IgD-negative memory B cell (primary cell): ENCODE results near the gene ADAP1. TPM values are rescaled to one million over a fixed set of nuclear protein-coding genes. Genes with fewer than 3 reads are reported as not detected.
A peak's percentile ranks its signal among the peaks of the same experiment; 100 is the strongest.

Experiments
- H3K27ac Mint-ChIP-seq, 3 donors: one replicate each; pipeline ENCODE4 v1.8.0; 2020 to 2022; ENCODE audit warnings: mild to moderate bottlenecking in 3 of 3, mixed read lengths in 3 of 3, moderate library complexity in 1 of 3
- H3K27me3 Mint-ChIP-seq: one replicate; pipeline ENCODE4 v1.8.0; 2021; ENCODE audit warnings: mixed read lengths
- H3K36me3 Mint-ChIP-seq: one replicate; pipeline ENCODE4 v1.8.0; 2020; ENCODE audit warnings: mild to moderate bottlenecking, mixed read lengths
- H3K4me1 Mint-ChIP-seq, 3 donors: one replicate each; pipeline ENCODE4 v1.8.0; 2020 to 2022; ENCODE audit warnings: mixed read lengths in 3 of 3, mild to moderate bottlenecking in 1 of 3
- H3K4me3 Mint-ChIP-seq, 4 donors: one replicate each; pipeline ENCODE4 v1.8.0; 2020 to 2022; ENCODE audit warnings: mild to moderate bottlenecking in 4 of 4, mixed read lengths in 4 of 4, moderate library complexity in 3 of 4
- H3K9me3 Mint-ChIP-seq, 3 donors: one replicate each; pipeline ENCODE4 v1.8.0; 2020 to 2021; ENCODE audit warnings: mixed read lengths in 3 of 3, mild to moderate bottlenecking in 1 of 3
- polyA plus RNA-seq: library from polyadenylated mRNA; unstranded; fragments of 300-500 nt; fragmentation: Illumina TruSeq; gene quantifications from one replicate; pipeline ENCODE4 v1.2.3, GENCODE V29; 2021

The ADAP1 gene
- polyA plus RNA-seq, 1 donor from 2014 or later = 6.4 TPM

DNA sequence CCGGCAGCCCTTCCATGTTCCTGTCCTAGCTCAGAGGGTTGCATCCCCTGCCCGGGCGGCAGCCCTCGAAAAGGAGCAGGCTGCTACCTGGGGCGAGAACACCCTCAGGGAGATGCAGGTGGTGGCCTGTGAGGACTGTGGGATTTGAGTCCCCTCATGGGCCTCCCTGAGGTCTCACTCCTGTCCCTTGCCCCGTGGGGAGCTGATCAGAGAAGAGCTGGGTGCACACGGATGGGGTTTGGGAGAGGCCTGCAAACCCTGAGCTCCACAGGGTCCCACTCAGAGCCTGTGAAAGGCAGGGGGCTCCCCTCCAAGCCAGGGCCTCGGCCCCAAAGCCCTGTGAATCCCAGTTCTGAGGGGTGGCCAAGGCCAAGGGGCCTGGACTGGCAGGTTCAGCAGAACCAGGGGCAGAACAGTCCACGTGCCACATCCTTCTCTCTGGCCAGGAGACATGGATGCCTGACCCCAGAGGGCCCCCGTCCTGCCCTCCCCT lies 28.1 kb upstream of the ADAP1 start:
- H3K36me3 Mint-ChIP-seq = no peaks in the 10 kb centered on the region
- no peak overlapping the region for H3K27ac Mint-ChIP-seq
- peaks cover 3 to 4% (median 3%) of the 10 kb centered on the region in 3 donors for H3K4me1 Mint-ChIP-seq
- H3K4me3 Mint-ChIP-seq = no peak overlapping the region
- no peaks in the 10 kb centered on the region for H3K9me3 Mint-ChIP-seq
- peaks cover 11% of the 10 kb centered on the region for H3K27me3 Mint-ChIP-seq

- Mint-ChIP-seq H3K9me3 (no peaks in the 10 kb centered on the region), H3K4me3 (no peak overlapping the region), H3K4me1 (peaks cover 3 to 4% (median 3%) of the 10 kb centered on the region in 3 donors), H3K27me3 (peaks cover 11% of the 10 kb centered on the region), H3K36me3 (no peaks in the 10 kb centered on the region), H3K27ac (no peak overlapping the region)
Measured at GRCh38 chr7:981793-982510, 27.5 kb upstream of the ADAP1 start.

GRCh38 chr7:979886-980571 lies 25.5 kb upstream of the ADAP1 start:
- peak overlapping the region in 1 of 4 donors; percentile 44 for H3K4me3 Mint-ChIP-seq
- peaks cover 3 to 4% (median 3%) of the 10 kb centered on the region in 3 donors for H3K4me1 Mint-ChIP-seq
- H3K9me3 Mint-ChIP-seq = no peaks in the 10 kb centered on the region
- peak overlapping the region in 1 of 3 donors; percentile 53 for H3K27ac Mint-ChIP-seq
- peaks cover 2% of the 10 kb centered on the region for H3K27me3 Mint-ChIP-seq
- no peaks in the 10 kb centered on the region for H3K36me3 Mint-ChIP-seq

- H3K27ac Mint-ChIP-seq = no peak overlapping the region
- H3K27me3 Mint-ChIP-seq = peaks cover 2% of the 10 kb centered on the region
- peaks cover 4 to 9% (median 6%) of the 10 kb centered on the region in 3 donors for H3K4me1 Mint-ChIP-seq
- no peaks in the 10 kb centered on the region for H3K36me3 Mint-ChIP-seq
- peak overlapping the region in 1 of 4 donors; percentile 44 for H3K4me3 Mint-ChIP-seq
- no peaks in the 10 kb centered on the region for H3K9me3 Mint-ChIP-seq
Measured at GRCh38 chr7:979151-979550, 24.7 kb upstream of the ADAP1 start.

GRCh38 chr7:978416-979091 lies 24.1 kb upstream of the ADAP1 start:
- H3K4me1 Mint-ChIP-seq = peaks cover 4 to 10% (median 6%) of the 10 kb centered on the region in 3 donors
- no peaks in the 10 kb centered on the region for H3K9me3 Mint-ChIP-seq
- no peaks in the 10 kb centered on the region for H3K36me3 Mint-ChIP-seq
- no peak overlapping the region for H3K27ac Mint-ChIP-seq
- peaks cover 2% of the 10 kb centered on the region for H3K27me3 Mint-ChIP-seq
- H3K4me3 Mint-ChIP-seq = peak overlapping the region in 2 of 4 donors; percentile 49 to 58

DNA sequence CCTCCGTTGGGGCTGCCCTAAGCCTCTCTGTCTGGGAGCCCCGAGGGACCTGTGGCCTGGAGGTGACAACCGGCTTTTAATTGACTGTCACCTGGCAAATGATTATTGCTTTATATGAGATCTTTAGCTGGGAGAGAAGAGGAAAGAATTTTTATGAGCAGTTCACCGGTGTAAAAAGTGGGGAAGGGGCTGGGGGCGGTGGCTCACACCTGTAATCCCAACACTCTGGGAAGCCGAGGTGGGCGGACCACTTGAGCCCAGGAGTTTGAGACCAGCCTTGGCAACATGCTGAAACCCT lies 23.5 kb upstream of the ADAP1 start:
- no peaks in the 10 kb centered on the region for H3K9me3 Mint-ChIP-seq
- H3K4me3 Mint-ChIP-seq = peak overlapping the region in 1 of 4 donors; percentile 49

DNA sequence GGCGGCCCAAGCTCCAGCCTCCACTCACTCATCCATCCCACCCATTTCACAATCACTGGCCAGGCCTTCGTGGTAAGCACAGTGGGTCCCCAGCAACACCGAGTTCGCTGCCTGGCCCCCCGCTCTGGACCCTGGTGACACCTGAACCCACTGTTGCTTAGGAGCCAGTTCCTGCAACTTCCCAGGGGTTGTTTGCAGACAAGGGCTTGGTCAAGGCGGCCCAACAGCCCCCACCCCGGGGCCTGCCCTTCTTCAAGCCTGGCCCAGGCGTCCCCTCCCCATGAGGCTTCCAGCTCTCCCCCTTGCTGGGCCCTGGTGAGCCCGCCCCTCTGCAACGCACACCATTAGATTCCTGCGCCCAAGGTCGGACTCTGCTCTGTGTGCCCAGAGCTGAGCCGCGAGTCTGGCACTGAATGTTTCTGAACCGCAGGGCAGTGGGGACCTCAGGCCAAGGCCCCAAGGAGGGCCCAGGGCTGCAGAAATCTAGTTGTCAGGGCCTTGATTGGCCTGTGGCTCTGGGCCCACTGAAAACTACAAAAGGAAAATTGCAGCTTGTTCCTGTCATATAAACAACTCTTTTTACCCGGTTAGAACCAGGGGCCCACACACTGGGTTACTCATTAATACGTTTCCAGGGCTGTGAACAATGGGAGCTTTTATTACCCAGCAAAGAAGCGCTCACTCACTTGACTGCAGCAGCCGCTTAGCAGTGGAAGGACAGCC lies 23.0 kb upstream of the ADAP1 start:
- peaks cover 2% of the 10 kb centered on the region for H3K27me3 Mint-ChIP-seq
- peaks cover 6 to 12% (median 11%) of the 10 kb centered on the region in 3 donors for H3K4me1 Mint-ChIP-seq
- no peaks in the 10 kb centered on the region for H3K9me3 Mint-ChIP-seq
- peak overlapping the region in 2 of 3 donors; percentile 67 to 86 for H3K27ac Mint-ChIP-seq
- no peaks in the 10 kb centered on the region for H3K36me3 Mint-ChIP-seq
- H3K4me3 Mint-ChIP-seq = peak overlapping the region in 1 of 4 donors; percentile 49

More for the DNA sequence above, 23.5 kb upstream of the ADAP1 start:
- Mint-ChIP-seq H3K36me3 (no peaks in the 10 kb centered on the region), H3K27me3 (peaks cover 2% of the 10 kb centered on the region), H3K4me1 (peaks cover 4 to 10% (median 8%) of the 10 kb centered on the region in 3 donors), H3K27ac (peak overlapping the region in 2 of 3 donors; percentile 67 to 86)

- Mint-ChIP-seq H3K4me3 (peak overlapping the region in 1 of 4 donors; percentile 82), H3K36me3 (peaks cover 1% of the 10 kb centered on the region), H3K27me3 (peaks cover 2% of the 10 kb centered on the region), H3K4me1 (peaks cover 12 to 15% (median 14%) of the 10 kb centered on the region in 3 donors), H3K9me3 (no peaks in the 10 kb centered on the region), H3K27ac (peak overlapping the region in 2 of 3 donors; percentile 76 to 86)
Measured at GRCh38 chr7:976901-977325, 22.4 kb upstream of the ADAP1 start.

DNA sequence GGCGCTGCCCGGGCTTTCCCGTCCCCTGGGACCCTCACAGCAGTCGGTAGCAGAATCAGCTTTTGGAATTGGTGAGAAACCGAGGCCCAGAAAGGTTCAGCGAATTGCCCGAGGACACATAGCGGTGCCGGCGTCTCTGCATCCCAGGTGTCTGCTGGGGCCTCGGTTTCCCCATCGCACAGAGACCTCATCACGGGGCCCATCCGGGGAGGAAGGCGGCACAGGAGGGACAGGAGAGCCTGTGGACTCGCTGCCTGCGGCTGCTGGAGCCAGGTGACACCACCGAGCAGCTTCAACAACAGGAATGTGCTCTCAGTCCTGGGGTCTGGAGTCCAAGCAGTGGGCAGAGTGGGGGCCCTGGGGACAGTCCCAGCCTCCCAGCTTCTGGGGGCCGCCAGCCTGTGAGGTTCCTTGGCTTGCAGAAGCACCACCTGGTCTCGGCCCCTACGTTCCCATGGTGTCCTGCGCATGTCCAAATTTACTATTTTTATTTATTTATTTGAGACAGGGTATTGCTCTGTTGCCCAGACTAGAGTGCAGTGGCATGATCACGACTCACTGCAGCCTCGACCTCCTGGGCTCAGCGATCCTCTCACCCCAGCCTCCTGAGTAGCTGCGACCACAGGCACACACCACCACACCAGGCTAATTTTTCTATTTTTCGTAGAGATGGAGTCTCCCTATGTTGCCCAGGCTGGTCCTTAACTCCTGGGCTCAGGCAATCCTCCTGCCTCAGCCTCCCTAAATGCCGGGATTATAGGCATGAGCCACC lies 21.4 kb upstream of the ADAP1 start:
- Mint-ChIP-seq H3K9me3 (no peaks in the 10 kb centered on the region), H3K27ac (peak overlapping the region in 2 of 3 donors; percentile 84 to 86), H3K36me3 (peaks cover 1% of the 10 kb centered on the region), H3K4me3 (peak overlapping the region; percentile 70 to 97 (median 86)), H3K27me3 (peaks cover 2% of the 10 kb centered on the region), H3K4me1 (peaks cover 13 to 20% (median 17%) of the 10 kb centered on the region in 3 donors)

GRCh38 chr7:974820-975681 lies 20.6 kb upstream of the ADAP1 start, which contains the start of gene COX19:
Gene COX19, minus strand, starts transcription at chr7:975549. Its CDS starts 40 bp downstream, at chr7:975509.
- Mint-ChIP-seq H3K4me3 (peak within 1 kb of the TSS; percentile 89 to 97 (median 94)), H3K4me1 (peaks cover 13 to 16% (median 15%) of the 10 kb centered on the region in 3 donors), H3K36me3 (peaks cover 2% of the 10 kb centered on the region), H3K27me3 (no peaks in the 10 kb centered on the region), H3K27ac (peak within 1 kb of the TSS; percentile 84 to 98 (median 94)), H3K9me3 (no peaks in the 10 kb centered on the region)

DNA sequence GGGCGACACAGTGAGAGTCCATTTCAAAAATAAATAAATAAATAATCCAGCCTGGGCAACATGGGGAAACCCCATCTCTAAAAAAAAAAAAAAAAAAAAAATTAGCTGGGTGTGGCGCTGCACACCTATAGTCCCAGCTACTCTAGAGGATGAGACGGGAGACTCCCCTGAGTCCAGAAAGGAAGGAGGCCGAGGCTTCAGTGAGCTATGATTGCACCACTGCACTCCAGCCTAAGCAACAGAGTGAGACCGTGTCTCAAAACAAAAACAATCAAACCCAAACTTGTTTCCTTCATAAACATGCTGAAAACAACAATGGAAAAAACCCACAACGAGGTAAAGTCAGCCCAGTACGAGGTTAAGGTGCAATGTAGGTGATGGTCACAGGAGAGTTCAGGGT lies 19.7 kb upstream of the ADAP1 start:
- no peaks in the 10 kb centered on the region for H3K27me3 Mint-ChIP-seq
- peak overlapping the region; percentile 84 to 98 (median 94) for H3K27ac Mint-ChIP-seq
- H3K36me3 Mint-ChIP-seq = peaks cover 3% of the 10 kb centered on the region
- no peaks in the 10 kb centered on the region for H3K9me3 Mint-ChIP-seq
- H3K4me3 Mint-ChIP-seq = peak overlapping the region; percentile 89 to 97 (median 94)
- peaks cover 13 to 16% (median 15%) of the 10 kb centered on the region in 3 donors for H3K4me1 Mint-ChIP-seq

DNA sequence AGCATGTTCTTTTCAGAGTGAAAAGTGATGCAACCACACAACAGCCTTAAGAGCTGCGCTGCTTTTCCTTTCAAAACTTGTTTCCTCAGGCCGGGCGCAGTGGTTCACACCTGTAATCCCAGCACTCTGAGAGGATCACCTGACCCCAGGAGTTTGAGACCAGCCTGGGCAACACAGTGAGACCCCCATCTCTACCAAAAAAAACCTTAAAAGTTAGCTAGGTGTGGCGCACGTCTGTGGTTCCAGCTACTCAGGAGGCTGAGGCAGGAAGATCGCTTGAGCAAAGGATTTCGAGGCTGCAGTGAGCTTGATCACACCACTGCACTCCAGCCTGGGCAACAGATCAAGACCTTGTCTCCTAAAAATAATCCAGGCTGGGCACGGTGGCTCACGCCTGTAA lies 18.8 kb upstream of the ADAP1 start:
- peaks cover 3% of the 10 kb centered on the region for H3K36me3 Mint-ChIP-seq
- H3K27me3 Mint-ChIP-seq = no peaks in the 10 kb centered on the region
- peaks cover 13 to 16% (median 15%) of the 10 kb centered on the region in 3 donors for H3K4me1 Mint-ChIP-seq
- H3K4me3 Mint-ChIP-seq = peak overlapping the region in 2 of 4 donors; percentile 44 to 49
- H3K9me3 Mint-ChIP-seq = no peaks in the 10 kb centered on the region
- H3K27ac Mint-ChIP-seq = peak overlapping the region in 2 of 3 donors; percentile 45 to 46
